Esophagus mucosa (tissue), 1 donor: Measurements from ENCODE around the gene THSD4. TPM values are rescaled to one million over a fixed set of nuclear protein-coding genes. Genes with fewer than 3 reads are reported as not detected.
A peak's percentile ranks its signal among the peaks of the same experiment; 100 is the strongest.
"Not testable (repeated sequence)": the region's sequence is repeated elsewhere in the genome, so short reads cannot be mapped to it uniquely, and the experiment has no call there.

Experiments
- ATAC-seq: fragments of 200-7000 bp; cut with Tn5 transposase; one replicate; pipeline ENCODE4 v1.9.1; 2020
- total RNA-seq: library from RNA; stranded (reverse); gene quantifications from one replicate; pipeline ENCODE4 v1.2.4, GENCODE V29; 2023
- donor health status: DM: yes; HTN: yes; CAD: no.

Gene THSD4
- total RNA-seq, 1 donor from 2014 or later: 121 TPM

DNA sequence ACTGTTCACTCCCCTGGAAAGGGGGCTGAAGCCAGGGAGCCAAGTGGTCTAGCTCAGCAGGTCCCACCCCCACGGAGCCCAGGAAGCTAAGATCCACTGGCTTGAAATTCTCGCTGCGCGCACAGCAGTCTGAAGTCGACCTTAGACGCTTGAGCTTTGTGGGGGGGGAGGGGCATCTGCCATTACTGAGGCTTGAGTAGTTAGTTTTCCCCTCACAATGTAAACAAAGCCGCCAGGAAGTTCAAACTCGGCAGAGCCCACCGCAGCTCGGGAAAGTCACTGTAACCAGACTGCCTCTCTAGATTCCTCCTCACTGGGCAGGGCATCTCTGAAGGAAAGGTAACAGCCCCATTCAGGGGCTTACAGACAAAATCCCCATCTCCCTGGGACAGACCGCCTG lies 150.3 kb downstream of the THSD4 start:
- not testable (repeated sequence) for ATAC-seq

DNA sequence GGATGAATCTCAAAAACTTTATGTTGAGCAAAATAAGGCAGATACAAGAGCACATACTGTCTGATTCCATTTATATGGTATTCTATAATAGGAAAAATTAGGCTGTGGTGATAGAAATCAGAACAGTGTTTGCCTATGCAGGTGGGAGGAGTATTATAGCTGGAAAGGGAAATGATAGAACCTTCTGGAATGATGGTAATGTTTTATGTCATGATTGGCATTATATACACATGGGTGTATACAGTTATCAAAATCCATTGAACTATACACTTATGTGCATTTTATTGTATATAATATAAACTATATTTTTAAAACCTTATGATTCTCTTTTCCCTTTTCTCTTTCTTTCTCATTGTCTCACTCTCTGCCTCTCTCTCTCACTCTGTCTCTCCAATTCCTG lies 156.1 kb downstream of the THSD4 start:
- ATAC-seq: no peak

DNA sequence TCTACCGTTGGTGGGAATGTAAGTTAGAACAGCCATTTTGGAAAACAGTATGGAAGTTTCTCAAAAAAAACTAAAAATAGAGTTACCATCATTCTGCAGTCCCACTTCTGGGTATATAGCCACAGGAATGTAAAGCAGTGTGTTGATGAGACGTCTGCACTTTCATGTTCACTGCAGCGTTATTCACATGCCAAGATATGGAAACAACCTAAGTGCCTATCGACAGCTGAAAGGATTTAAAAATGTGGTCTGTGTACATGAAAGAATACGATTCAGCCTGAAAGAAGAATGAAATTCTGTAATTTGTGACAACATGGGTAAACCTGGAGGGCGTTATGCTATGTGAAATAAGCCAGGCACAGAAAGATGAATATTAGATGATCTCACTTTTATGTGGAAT lies 157.7 kb downstream of the THSD4 start:
- ATAC-seq: no peak

DNA sequence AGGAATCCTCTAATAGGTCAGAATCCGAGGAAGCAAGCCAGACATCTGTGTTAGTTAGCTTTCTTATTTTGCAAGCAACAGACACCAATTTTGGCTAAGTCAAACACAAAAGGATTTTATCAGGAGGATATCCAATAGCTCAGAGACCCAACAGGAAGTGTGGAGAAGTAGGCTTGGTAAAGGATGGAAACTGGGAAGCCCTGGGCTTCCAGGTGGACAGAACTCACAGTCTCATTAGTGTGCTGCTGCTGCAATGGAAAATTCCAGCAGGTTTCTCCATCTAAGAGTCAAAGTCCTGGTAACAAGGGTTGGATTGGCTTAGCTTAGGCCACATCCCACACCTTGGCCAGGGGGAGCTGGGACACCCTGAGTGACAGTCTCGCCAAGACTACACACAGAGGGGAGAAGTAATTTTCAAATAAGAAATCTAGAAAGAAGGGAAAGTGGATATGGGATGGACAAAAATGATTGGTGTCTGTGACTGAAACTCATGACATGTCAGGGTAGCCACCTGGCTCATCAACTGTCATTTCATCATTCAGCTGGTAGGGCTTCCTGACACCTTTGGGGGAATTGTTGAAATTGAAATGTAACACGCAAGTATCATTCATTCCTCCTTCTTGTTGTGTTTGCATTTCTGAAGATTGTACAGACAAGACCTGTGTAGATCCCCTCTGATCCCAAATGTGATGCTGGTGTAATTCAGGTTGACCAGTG lies 158.6 kb downstream of the THSD4 start:
- ATAC-seq: no peak

DNA sequence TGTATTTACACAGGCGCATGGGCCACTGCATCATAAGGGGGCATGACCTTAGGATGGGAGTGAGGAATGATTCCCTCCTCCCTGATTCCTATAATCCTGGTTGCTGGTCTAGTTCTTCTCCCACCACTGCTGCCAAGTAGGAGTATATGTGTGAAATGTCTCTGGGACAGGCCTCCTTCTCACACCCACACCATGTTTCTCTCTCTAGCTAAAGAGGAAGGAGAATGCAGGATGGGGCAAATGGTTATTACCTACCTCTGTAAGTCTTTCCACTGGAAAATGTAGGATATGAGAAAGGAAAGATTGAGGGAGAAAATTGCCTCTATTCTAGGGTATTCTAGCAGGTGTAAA lies 159.2 kb downstream of the THSD4 start:
- ATAC-seq: no peak

DNA sequence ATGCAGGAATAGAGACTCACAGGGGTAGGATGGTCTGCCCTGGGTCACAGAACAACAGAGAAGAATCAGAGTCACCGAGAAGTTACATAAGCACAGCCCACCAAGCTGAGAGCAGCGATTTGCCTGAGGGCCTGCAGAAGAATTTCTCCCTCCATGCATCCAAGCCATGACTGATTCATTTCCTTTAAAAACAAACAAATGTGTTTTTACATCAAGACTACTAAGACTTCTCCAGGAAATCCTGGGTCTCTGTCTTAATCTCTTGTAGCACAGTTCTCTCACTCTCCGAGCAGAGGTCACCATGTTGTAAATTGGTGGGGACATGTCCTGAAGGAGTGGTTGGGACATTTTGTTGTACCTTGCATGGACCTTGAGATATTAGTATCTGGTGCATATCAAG lies 159.8 kb downstream of the THSD4 start:
- no peak for ATAC-seq

DNA sequence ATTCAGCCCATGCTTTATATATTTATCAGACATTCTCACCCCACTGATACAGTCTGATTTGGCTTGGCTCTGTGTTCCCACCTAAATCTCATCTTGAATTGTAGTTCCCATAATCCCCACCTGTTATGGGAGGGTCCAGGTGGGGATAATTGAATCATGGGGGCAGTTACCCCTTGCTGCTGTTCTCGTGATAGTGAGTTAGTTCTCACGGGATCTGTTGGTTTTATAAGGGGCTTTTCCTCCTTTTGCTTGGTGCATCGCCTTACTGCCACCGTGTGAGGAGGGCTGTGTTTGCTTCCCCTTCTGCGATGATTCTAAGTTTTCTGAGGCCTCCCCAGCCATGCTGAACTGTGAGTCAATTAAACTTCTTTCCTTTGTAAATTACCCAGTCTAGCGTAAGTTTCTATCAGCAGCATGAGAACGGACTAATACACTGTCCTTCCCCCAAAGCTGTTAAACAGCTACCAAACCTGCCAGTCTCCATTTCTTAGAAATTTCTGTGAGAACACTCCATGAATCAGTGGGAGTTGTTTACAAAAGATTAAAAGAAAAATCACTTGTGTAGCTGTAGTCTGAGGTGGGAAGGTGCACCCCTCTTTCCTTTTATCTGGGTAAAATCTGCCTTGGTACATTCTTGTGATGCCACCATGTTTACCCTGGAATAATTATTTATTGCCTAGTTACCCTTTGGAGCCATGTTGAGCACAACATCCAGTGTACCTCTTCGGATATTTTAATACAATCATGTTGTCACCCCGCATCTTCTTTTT lies 160.5 kb downstream of the THSD4 start:
- no peak for ATAC-seq

DNA sequence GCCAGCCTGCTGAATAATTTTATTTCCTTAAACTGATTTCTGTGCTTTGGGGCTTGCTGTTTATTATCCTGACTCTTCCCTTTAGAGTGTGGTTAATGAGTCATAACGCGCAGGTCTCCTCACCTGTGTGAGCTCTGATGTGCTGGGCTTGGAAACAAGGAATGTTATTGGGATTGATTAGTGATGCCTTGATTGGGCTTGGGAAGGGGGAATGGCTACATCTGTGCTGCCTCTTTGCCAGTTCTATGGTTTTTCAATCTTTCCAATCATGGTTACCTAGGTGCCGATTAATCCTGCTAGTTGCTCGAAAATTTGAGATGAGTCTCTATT lies 161.0 kb downstream of the THSD4 start:
- no peak for ATAC-seq

DNA sequence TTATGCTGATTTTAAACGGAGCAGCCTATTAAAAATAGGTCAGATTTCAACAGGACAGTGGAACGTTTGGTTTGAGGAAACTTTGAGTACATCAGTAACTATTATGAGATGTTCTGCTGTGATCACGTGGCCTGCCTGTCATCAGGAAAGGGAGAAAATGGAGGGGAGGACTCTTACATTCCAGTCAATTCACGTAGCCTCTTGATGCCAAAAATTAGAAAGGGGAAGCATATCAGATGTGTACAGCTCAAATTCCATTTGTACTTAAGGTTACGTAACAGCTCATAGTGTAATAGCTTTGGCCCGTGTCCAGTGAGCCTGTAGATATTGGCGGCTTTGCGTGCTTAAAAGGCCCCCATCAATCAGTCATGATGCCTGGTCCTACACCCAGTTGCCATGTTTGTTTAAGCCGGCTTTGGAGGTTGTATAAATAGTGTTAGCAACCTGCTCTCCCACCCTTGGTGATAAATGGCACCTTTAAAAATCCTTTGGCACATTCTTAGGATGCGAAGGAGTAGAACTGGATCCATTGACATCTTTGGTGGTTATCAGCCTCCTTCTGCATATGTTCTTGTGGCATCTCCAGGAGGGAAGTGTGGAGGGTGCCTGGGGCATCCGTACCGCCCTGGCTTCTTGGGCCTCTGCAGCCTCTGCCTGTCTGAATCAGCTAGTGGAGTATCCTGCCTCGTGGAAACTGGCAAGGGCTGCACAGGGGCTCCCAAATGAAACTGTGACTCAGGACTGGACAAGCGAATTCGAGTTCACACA lies 163.9 kb downstream of the THSD4 start:
- ATAC-seq: peak; percentile 87

DNA sequence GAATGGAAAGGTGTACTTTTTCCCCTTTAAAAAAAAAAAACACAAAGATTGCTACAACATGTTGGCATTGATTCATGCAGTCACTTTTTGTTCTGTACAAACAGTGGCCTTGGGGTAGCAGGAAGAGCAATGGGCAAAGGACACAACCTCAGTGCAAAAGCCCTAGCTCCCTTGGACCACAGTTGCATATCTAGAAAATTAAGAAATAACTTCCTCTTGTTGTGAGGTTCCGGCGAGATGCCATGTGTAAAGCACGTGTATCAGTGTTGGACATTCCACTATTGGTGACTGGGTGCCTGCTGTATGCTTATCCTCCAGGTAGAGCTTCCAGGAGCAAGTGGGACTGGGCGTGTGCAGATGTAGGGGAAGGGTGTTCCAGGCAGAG lies 164.5 kb downstream of the THSD4 start:
- peak; percentile 39 for ATAC-seq

DNA sequence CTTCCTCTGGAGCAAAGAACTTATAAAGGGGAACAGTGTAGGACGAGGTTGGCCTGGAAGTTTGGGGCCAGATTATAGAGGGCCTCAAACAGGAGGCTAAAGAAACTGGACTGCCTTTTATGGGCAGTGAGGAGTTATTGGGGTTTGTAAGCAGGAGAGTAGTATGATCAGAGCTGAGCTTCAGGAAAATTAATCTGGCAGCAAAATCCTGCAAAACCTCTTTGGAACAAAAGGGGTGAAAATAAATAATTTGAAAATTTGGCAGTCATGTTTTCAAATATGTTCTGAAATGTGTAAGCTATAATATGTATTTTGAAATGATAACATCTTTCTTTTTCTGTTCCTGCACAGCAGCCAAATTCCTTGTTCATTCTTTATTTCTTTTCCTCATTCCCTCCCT lies 164.9 kb downstream of the THSD4 start:
- ATAC-seq: no peak

DNA sequence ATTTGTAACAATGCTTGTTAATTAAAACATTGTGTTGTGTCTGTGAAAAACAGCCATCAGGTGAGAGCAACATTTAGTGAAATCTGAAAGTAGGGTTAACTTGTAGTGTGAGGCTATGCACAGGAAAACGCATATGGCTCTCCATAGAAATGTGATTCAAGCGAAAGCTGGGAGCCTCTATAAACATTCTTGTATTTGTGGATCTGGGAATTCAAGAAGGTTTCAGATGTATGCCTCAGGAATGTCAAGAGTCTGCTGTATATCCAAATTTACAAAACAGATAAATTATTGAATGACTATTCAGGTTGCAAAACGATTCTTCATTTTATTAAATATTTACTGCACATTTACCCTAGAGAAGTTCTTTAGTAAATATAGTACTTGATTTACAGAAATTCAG lies 166.0 kb downstream of the THSD4 start:
- no peak for ATAC-seq

DNA sequence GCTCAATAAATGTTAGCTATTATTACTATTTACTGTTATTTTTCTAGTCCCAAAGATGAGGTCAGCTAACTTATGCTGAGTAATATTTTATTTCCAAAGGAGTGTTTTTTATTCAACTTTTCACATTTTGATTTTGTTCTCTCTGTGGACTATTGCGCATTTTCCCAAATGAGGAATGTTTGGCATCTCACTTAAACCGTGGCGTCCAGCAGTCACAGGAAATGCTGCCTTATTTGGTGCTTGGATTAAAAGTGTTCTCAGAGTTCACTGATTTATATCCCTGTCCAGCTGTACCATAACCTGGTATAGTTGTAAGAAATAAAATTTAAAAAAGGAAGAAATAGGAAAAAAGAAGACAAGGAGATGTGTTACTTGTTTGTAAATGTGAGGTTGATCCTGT lies 166.8 kb downstream of the THSD4 start:
- no peak for ATAC-seq

DNA sequence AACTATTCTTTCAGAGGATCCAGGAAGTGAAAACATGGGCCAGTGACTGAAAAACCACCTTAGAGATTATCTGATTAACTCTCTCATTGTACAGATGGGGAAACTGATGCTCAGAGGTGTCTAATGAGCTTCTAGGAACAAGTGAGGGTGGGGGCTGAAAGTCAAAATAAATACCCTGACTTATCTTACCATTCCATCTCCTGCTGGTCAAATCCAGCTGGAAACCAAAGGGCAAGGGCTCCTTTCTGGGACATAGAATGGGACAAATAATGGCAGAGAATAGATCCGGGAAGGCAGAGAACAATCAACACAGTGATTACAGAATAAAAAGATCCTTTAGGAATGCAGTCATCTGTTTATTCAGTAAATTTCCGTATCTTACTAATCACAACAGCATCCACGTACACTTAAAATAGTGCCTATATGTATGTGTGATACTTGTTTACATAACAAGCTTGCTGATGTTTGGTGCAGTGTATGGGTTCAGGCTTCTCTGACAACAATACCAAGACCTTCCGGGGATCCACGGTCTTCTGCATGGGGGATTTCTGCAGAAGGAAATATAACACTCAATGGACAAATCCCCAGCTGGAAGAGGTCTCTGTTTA lies 173.2 kb downstream of the THSD4 start:
- ATAC-seq: no peak

DNA sequence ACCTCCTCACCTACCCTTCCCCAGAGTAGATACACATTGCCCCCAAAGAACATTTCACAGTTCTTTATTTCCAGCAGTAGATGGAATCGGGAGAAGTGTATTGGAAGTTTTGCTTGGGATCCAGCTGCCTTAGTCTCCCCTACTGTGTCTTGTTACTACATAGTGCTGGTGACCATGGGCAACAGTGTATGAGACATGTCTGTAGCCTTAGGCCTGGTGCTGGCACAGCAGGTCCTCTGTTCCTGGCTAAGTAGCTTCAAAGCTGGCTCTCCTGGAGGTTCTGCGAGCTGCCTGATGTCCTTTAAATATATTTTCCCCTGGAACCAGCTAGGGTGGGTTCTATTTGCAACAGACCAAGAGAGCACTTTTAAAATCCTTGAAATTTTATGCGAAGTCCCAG lies 174.7 kb downstream of the THSD4 start:
- ATAC-seq: no peak

DNA sequence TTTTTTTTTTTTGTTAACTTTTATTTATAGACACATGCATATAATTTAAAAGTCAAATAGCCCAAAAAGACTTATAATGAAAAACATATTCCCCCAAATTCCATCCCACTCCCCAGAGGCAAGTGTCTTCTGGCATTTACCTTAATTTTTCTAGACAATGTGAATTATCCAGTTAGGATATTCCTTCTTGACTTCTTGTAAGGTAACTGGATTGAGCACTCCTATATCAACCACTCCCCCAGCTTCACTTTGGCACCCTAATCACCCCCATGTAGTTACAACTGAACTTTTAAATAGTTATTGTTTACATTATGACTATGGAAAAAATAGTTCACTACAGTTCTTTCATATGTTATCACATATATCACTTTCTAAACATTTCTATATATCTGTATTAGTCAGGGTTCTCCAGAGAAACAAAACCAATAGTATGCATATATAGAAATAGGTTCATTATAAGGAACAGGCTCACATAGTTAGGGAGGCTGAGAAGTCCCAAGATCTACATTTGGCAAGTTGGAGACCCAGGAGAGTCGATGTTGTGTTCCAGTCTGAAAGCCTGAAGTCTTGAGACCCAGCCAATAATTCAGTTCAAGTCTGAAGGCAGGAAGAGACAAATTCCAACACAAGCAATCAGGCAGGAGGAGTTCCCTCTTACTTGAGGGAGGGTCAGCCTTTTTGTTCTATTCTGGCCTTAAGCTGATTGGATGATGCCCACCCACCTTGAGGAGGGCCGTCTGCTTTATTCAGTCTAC lies 175.8 kb downstream of the THSD4 start:
- ATAC-seq: no peak

DNA sequence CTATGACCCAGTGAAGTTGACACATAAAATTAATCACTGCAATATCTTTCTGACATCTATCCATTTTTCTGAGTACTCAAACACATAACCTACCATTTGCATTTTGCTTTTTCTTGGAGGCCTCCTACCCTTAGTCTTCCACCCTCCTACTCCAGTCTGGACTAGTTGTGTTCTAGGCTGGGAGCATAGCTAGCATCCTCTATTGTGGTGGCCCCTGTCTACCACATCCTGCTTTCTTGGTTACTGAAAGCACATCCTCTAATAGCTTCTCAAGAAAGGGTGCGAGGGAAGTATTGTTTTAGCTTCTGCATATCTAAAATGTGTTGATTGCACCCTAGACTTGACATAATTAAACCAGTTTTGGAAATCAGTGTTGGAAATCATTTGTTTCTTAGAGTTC lies 176.5 kb downstream of the THSD4 start:
- ATAC-seq: no peak

DNA sequence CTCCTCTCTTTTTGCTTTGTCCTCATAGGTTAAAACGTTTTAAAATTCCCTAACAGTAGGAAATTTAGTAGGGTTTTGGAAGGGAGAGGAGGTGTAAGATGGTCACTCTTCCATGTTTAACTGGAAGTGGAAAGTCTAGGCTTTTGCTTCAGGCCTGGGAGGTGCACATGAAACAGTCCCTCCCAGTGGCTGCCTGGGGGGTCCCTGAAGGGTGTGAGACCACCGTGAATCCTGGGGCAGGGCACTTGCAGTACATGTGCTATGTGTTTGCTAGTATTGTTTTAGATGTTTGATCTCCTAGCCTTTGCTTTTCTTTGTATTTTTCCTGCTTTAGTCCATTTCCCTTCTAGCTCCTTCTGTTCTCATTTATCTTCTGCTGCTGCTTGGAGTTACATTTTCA lies 178.5 kb downstream of the THSD4 start:
- ATAC-seq: no peak

DNA sequence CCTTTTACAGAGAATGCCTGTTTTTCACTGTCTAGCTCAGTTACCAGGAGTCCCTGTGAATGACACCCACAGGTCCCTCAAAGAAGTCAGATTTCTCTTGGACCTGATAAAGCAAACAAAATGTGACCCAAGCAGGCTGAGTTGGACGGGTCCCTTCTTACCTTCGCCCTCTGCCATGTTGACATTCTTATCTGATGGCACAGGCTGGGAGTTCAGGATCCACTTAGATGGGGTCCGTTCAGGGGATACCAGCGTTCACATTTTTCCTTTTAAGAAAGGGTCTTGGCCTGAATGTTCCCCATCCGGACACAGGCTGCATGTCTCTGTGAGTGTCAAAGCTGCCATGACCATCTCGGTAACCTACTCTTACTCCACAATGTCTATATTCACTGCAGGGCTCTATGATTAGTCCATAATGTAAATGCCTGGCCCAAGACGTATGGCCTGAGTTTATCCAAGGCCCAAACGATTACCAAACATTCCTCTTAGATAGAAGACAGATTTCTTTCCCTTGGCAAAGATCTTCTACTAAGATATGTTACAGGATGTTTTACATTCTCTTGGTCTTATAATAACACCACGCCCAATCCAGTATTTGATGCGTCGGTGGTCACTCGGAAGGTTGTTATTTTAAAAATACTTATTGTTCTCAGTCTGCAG lies 179.1 kb downstream of the THSD4 start:
- ATAC-seq: no peak

DNA sequence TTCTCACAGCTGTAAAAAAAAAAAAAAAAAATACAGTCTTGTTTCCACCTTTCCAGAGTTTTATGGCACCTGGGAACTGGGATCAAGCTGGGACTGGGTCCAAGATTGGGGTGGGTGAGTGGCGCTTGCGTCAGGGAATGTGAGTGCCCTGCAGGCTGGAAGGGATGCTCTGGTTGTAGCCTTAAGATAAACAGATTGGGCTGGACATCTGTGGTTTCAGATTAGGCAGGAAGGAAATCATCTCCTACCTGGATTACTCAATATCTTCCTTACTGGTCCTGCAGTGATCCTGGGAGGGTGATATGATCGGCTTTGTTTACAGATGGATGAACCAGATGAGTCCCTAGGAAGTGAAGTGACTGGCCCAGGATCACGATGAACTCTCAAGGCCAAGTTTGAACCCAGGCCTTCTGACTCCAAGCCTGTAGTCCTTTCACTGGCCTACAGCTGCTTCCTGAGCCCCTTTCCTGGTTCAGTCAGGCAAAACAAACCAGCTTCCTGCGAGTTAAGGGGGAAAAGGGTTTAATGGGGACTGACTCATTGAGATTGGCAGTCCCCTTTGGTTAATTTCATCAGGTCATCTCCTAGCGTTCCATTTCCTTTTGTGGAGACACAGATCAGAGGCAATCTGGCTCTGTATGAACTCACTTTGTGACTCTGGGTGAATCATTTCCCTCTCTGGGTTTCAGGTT lies 179.8 kb downstream of the THSD4 start:
- peak; percentile 96 for ATAC-seq

DNA sequence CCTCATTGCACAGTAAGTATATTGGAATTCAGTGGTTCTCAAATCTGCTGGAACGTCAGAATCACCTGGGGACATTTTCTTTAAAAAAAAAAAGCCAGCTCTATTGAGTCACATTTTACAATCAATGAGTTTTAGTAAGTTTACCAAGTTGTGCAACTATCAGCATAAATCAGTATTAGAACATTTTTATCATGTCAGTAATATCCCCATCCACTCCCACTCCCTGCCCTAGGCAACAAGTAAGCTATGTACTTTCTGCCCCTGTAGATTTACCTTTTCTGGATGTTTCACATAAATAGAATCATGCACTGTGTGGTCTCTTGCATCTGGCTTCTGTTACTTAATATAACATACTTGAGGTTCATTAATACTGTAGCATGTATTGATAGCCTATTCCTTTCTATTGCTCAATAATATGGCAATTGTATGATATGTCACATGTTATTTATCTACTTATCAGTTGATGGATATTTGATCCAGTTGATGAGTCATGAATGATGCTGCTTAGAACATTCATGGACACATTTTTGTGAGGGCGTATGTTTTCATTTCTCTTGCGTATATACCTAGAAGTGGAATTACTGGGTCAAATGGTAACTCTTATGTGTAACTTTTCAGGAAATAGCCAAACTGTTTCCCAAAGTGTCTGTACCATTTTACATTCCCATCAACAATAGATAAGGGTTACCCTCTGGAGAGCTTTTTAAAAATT lies 180.5 kb downstream of the THSD4 start:
- ATAC-seq: peak; percentile 27
